ENCODE measurements around the gene GIGYF1.
"Not testable (repeated sequence)": the region's sequence is repeated elsewhere in the genome, so short reads cannot be mapped to it uniquely, and the experiment has no call there.

The GIGYF1 gene

DNA sequence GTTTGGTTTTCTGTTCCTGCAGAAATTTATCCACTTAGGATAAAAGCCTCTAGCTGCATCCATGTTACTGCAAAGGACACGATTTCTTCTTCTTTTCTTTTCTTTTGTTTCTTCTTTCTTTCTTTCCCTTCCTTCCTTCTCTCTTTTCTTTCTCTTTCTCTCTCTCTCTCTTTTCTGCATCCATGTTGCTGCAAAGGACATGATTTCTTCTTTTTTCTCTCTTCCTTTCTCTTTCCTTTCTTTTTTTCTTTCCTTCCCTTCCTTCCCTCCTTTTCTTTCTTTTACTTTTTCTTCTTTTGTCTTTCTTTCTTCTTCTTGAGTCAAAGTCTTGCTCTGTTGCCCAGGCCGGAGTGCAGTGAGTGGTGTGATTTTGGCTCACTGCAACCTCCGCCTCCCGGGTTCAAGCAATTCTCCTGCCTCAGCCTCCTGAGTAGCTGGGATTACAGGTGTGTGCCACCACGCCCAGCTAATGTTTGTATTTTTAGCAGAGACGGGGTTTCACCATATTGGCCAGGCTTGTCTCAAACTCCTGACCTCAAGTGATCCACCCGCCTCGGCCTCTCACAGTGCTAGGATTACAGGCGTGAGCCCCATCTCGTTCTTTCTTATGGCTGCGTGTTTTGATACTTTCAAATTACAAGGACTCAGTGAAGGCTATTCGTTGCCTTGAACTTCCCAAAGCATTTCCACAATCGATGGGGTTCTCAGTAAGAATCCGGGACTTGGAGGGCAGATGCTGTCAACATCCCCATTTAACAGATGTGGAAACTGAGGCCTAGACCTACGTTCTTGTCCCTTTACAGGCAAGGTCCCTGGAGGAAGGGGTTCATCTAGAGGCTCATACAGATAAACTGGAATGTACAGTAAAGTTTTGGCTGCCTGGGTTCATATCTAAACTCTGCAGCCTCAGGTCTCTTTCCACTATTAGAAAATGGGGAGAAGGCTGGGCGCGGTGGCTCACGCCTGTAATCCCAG is 22.4 kb downstream of the GIGYF1 start:
- no peak for DNase-seq

DNA sequence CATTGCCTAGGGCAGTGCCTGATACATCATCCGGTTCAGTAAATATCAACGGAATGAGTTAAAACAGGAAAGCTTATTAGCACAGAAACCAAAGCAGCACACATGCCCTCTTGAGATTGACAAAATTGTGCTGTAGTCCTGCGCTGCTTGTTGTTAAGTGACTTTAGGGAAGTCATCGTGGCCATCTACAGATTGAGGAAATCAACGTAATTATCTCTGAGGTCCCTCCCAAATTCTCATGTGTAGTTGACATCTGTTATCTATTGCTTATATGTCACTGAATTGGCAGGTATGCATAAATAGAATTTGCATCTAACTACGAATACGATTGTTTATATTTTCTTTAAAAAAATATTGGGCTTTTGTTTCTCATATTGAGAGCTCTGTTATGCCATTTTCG is 24.0 kb downstream of the GIGYF1 start:
- DNase-seq: no peak

DNA sequence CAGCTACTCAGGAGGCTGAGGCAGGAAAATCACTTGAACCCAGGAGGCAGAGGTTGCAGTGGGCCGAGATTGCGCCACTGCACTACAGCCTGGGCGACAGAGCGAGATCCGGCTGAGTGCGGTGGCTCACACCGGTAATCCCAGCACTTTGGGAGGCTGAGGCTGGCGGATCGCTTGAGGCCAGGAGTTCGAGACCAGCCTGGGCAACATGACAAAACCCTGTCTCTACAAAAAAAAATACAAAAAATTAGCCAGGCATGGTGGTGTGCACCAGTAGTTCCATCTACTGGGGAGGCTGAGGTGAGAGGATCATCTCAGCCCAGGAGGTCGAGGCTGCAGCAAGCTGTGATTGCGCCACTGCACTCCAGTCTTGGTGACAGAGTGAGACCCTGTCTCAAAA is 24.9 kb downstream of the GIGYF1 start:
- DNase-seq: not testable (repeated sequence)

DNA sequence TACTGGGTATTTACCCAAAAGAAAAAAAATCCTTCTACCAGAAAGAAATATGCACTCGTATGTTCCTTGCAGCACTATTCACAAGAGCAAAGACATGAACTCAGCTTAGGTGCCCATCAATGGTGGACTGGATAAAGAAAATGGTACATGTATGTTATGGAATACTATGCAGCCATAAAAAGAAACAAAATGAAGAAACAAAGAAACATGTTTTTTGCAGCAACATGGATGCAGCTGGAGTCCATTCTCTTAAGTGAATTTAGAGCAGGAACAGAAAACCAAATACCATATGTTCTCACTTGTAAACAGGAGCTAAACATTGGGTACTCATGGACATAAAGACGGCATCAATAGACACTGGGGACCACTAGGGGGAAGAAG is 26.0 kb downstream of the GIGYF1 start:
- no peak for DNase-seq

DNA sequence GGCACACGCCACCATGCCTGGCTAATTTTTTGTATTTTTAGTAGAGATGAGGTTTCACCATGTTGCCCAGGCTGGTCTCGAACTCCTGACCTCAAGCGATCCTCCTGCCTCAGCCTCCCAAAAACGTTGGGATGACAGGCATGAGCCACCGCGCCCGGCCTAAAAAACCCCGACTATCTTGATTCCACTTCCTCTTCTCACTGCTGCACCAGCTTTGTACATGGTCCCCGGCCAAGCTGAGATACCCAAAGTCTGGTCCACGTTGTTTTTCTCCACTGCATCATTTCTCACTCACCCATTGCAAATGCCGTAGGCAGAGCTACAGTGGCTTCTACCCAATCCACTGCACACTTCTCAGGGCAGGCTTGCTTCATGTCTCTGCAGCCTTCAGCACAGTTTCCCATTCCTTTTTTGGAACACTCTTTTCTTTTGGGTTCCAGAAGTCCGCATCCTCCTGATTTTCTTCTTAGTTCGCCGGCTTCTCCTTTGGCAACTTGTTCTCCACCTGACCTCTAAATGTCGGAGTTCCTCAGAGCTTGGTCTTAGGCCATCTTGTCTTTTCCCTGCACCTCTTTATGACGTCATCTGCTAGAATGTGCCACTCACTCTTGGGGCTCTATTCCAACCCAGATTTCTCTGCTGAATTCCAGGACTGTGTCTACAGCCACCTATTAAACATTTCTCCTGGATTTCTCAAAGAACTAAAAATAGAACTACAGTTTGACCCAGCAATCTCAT is 26.6 kb downstream of the GIGYF1 start:
- DNase-seq: no peak

DNA sequence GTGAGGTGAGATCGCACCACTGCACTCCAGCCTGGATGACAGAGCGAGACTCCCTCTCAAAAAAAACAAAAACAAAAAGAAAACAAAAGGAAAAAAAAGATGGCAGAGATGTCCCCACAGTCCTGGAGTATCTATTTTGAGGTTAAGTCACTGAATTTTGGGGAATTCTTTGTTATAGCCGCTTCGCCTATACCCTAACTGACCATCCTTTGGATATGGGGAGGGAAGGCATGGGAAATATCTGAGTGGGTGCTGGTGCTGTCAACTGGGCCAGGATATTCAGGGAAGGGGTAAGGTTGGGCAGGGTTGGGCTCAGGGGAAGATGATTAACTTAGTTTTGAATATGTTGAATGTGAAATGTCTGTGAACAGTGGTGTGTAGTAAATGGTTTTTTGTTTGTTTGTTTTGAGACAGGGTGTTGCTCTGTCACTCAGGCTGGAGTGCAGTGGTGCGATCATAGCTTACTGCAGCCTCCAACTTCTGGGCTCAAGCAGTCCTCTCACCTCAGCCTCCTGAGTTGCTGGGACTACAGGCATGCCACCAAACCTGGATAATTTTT is 28.8 kb downstream of the GIGYF1 start:
- DNase-seq: no peak

DNA sequence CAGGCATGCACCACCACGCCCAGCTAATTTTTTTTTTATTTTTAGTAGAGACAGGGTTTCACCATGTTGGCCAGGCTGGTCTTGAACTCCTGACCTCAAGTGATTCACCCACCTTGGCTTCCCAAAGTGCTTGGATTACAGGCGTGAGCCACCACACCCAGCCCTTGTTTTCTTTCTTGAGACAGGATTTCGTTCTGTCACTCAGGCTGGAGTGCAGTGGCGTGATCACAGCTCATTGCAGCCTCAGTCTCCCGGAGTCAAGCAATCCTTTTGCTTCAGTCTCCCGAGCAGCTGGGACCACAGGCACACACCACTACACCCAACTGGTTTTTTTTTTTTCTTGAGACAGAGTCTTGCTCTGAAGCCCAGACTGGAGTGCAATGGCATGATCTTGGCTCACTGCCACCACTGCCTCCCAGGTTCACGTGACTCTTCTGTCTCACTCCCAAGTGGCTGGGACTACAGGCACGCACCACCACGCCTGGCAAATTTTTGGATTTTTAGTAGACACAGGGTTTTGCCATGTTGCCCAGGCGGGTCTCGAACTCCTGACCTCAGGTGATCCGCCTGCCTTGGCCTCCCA is 31.8 kb downstream of the GIGYF1 start:
- DNase-seq: not testable (repeated sequence)

DNA sequence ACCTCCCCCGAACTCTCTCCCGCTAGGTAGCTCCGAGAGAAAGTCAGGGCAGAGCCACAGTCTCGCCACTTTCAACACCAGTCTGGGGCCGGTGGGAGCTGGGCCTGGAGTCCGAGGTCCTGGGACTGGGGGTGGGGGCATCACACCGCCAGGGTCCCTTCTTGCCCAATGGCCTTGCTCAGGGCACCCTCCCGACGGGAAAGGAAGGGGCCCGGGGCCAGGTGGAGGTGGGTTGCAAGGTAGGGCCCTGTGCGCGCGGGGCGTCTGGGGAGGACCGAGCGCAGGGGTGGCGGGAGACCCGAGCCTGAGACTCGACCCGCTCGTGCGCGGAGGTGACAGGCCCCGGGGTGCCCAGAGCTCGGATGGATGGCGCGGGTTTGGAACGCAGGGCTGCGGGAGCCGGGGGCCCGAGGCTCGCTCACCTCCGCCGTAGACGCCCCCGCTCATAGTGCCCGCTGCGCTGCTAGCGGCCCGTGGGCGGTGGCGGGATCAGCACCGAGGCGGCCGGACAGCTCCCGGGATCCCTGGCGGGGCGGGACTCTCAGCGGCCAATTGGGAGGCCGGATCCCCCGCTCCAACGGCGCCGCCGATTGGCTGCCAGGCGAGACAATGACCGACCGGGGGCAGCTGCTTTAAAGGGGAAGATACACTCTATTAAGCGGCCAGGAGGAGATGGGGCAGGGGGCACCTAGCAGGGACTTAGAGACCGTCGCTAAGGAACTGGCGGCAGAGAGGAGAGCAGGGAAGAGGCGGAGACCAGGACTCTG is 38.0 kb downstream of the GIGYF1 start, which contains the start of gene ACTL6B:
Gene ACTL6B (minus strand): TSS at position 541 of the 767 bp plus-strand sequence. CDS start 94 bp downstream, at position 447.
- peak; percentile 57 to 93 for DNase-seq

DNA sequence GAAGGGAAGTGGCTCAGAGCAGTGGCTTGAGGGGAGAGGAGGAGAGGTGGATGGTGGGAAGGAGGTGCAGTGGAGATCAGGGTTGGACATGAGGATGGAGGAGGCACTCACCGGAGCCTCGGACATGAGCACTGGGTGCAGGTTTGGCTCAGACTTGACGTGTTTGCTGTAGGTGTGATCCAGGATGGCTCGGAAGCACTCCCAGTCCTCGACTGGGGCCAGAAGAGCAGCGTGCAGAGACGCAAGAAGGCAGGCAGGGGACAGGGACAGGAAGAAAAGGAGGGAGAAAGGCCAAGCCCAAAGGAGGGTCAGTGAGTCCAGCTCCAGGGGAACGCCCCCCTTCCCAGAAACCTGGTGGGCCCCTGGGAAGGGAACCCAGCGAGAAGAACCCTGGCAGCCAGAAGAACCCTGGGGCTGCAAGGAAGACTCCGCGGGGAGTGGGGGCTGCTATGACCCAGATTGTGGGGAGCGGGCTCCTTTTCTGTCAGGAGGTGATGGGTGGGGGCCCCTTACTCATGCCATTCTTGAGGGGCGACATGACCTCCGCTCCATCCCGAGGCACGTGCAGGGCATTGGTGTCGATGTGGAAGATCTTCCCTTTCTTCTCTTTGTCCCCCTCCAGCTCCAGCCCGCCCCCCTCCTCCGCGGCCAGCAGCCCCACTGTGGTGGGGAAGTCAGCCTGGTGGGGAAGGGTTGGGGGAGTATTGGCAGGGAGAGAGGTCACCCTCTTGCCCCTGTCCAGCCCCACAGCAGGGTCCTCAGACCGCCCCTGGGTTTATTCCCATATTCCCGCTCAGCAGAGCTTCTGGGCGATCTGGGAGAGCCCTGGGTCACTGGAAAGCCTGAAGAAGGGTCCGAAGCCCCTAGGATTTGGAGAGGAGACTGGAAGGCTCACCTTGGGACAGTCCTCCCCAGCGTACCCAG is 38.9 kb downstream of the GIGYF1 start:
- DNase-seq: no peak

DNA sequence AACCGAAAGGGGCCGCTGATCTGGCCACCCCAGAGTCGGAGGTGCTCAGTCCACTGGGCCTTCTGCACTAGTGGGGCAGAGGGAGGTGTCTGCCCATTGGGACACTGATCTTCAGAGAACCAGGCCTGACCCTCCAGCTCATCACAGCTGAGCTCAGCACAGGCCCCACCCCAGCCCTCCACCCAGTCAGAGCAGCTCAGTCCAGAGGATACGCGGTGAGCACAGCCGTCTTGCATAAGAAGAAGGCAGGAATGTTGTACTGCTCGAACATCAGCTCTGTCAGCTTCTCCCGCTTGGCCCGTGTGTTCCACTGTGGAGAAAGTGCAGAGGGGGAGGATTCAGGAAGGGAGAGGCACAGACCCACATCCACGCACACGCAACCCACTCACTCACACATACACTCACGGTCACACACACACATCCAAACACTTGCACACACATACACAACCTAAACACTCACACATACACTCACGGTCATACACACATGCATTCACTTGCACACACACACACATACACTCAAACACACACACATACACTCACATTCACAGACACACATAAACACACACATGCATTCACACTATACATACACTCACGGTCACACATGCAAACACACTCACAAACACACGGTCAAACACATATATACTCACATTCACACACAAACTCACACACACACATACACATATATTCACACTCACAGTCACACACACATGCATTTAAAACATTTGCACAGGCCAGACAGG is 44.1 kb downstream of the GIGYF1 start:
- no peak for DNase-seq

DNA sequence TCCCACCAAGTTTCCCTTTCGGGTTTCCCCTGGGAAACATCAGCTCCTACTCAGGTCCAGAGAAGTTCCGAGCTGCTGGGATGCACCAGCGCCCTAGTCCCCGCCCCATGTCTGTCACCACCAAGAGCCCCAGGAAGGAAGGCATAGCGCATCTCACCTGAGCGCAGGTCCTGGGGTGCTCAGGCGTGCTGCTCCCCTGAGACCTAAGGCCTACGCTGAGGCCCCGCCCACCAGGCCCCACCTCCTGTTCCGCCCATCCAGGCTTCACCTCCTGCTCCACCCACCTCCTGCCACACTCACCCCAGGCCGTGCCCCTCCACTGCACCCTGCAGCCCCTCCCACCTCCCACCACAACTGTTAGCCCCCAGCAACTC is 51.5 kb downstream of the GIGYF1 start:
- DNase-seq: peak in 1 of 2 experiments; percentile 67

DNA sequence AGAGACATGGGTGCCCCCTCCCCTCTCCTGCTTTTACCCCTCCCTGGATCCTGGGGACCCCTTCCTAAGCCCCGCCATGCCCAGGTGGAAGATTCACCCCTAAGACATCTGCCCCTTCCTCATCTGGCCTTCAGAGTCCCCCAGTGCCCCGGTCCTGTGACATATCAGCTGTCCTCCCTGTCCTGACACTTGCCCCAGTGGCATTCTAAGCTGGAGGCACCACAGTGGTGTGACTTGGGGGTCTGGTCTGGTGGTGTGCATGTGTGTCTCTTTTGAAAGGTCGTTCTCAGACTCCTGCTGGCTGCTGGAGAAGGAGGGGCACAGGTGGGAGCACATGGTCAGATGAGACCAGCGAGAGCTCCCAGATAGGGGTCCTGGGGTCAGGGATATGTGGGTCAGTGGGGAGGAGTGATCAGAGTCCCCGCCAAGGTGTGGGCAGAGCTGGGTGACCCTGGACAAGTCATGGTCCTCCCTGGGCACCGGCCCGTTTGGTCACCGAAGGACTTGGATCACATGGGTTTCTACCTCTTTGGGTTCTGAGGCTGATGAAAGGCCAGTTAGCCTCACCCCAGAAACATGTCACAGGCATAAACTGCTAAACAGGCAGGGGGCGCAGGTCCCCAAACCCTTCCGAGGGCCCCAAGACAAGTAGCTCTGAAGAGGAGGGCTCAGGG is 52.1 kb downstream of the GIGYF1 start:
- no peak for DNase-seq

DNA sequence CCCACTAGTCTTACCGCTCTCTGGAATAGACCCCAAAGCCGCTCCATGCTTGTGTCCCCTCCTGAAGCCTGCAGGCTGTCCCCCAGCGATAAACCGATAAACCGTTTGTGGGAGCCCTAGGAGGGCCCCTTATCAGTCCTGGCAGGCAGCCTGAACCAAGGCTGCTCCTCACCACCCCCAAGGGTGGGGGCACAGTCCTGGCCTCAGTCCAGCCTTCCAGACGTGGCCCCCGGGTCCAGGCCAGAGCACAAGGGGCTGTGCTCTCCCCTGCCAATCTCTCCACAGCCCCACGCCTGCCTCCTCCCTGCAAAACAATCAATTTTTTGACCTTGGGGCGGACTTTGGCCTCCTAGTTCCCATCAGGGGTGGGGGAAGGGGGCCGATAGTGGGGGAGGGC is 52.6 kb downstream of the GIGYF1 start, which contains the start of gene TFR2:
Gene TFR2 (minus strand): TSS at position 90 of the 397 bp plus-strand sequence. CDS start 43 bp downstream, at position 47.
- no peak for DNase-seq

DNA sequence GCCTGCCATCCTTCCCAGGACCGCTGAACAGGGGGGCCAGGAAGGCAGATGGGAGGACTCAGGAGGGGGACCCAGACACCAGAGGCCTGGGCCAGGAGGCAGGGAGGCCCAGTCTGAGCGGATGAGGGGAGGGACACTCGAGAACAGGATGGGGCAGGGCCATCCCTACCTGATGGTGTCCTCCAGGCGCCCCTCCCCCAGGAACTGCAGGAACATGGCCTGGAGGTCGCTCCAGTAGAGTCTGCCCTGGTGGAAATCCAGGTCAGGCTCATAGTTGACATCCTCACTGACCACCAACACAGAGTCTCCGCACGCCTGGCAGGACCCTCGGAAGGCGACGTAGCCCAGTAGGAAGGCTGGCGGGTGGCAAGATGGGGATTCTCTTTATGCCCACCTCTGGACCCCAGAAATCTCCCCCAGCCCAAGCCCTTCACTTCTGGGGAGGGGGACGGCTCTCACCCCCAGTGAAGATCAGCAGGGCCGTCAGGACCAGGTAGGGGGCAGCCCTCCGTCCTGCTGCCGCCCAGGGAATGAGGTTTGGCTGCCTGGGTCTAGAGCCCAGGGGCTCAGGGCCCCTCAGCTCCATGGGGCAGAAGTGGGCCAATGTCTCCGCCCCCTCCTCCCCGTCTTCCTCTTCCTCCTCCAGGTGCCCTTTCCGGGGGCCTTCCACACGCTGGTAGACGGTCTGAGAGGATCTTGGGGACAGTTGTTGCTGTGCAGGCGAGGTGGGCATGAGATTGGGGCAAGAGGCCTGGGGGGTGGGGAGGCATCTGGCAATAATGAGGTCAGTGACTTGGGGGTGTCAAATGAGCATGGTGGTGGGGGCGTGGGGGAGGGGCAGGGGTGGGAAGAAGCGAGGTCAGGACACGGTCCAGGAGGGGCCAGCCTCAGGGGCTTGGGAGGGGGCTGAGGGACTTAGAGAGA is 53.3 kb downstream of the GIGYF1 start:
- no peak for DNase-seq

DNA sequence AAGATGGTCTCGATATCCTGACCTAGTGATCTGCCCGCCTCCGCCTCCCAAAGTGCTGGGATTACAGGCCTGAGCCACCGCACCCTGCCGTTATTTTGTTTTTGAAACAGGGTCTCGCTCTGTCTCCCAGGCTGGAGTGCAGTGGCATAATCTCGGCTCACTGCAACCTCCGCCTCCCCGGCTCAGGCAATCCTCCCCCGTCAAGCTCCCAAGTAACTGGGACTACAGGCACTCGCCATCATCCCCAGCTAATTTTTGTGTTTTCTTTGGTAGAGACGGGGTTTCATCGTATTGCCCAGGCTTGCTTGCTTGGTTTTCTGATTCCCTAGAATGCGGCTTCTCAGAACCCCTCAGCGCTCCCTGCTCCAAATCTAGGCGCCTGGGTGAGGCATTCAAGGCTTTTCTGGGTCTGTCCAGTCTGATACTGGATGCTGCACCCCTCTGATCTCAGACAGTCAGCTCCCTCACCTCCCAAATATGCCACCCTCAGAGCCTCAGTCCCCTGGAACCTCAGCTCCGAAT is 54.0 kb downstream of the GIGYF1 start:
- DNase-seq: no peak

DNA sequence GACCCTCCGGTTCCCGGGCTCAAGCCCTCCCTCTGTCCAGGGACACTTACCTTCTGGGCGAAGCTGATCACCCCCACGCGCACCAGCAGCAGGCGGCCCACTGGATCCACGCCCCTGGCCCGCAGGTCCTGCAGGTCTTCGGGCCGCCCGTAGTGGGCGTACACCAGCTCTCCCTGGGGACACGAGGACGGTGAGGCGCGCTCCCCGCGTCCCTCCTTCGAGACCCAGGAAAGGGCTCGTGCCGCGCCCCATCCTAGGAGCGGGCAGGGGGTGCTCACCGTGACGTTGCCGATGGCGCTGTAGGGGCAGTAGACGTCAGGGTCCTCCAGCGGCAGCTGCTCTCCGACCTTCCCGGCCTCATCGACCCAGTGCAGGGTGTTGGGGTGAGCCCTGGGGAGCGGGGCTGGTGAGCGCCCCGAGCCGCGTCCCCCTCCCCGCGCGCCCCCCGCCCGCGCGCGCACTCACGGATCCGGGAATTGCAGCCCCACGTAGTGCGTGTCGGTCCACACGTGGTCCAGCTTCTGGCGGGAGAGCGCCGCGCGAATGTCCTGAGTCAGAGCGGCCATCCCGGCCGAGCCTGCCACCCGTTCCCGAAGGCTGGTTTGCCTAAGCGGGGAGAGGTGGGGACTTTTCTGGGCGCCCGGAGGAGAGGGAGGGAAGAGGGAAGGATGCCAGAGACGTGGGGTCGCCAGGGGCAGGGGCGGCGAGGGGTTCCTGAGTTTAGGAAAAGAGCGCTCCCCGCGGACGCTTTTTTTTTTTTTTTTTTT is 60.9 kb downstream of the GIGYF1 start:
- DNase-seq: peak; percentile 64 to 84

DNA sequence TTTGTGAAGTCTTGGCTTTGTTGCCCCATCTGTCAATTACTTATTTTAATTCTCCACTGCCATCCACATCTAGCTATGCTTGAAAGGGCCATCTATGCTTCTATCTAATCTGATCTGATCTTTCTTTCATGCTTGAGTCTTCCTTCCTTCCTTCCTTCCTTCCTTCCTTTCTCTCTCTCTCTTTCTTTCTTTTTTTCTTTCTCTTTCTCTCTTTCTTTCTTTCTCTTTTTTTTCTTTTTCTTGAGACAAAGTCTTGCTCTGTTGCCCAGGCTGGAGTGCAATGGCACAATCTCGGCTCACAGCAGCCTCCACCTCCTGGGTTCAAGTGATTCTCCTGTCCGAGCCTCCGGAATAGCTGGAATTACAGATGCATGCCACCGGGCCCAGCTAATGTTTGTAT is 64.0 kb downstream of the GIGYF1 start:
- no peak for DNase-seq
